Stimulated activated CD8-positive, alpha-beta memory T cell treated with anti-CD3 and anti-CD28 coated beads, Interleukin-15, amount 100 ng/mL, for 4 hours (primary cell): Measurements from ENCODE around the gene C10orf120.

ENCODE experiments used
- DNase-seq, 2 donors: peaks; one replicate each; pipeline ENCODE4 v3.0.0-alpha.2; 2020; ENCODE audit warnings: low read depth in 2 of 2

Gene C10orf120

GRCh38 chr10:122660696-122661095, 39.0 kb downstream of the C10orf120 start:
- no peak for DNase-seq

GRCh38 chr10:122659651-122660050, 40.0 kb downstream of the C10orf120 start:
- DNase-seq: no peak

GRCh38 chr10:122659126-122659525, 40.5 kb downstream of the C10orf120 start:
- DNase-seq: no peak

GRCh38 chr10:122658356-122659049, 41.1 kb downstream of the C10orf120 start:
- DNase-seq: no peak

DNA sequence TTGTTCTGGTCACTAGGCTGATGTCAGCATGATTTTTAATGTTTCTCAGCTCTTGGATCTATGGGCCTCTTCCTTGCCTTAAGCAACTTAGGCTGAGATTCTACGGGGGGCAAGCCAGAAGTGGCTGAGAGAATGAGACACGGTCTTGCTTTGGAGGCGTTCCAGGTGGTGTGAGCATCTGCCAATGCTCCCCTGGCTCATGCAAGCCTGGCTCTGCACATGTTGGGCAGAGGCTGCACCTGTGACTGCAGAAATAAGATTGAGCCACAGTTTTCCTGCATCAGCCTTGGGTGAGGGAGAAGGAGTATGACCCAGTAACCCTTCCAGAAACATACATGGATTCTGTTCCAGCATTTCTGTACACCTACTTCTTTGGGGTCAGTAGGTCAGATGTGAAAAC, 41.9 kb downstream of the C10orf120 start:
- DNase-seq: no peak

GRCh38 chr10:122657255-122657654, 42.4 kb downstream of the C10orf120 start:
- no peak for DNase-seq

DNA sequence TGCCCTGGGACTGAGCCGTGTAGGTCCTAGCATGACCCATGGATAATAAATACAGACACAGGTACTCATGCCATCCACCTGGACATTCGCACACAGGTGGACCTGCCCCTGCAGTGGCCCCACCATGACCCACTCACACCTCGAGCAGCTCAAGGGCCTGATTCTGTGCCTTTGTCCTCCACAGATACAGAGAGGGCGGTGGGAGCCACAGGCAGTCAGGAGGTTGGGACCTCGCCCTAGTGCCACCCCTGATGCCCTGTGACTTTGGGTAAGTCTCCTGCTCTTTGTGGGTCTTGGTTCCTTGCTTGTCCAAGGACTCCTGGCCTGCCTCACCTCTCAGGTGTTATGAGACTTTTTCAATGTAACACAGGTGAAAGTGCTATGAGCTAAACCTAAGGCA, 42.9 kb downstream of the C10orf120 start:
- no peak for DNase-seq

GRCh38 chr10:122656308-122656705, 43.3 kb downstream of the C10orf120 start:
- no peak for DNase-seq

DNA sequence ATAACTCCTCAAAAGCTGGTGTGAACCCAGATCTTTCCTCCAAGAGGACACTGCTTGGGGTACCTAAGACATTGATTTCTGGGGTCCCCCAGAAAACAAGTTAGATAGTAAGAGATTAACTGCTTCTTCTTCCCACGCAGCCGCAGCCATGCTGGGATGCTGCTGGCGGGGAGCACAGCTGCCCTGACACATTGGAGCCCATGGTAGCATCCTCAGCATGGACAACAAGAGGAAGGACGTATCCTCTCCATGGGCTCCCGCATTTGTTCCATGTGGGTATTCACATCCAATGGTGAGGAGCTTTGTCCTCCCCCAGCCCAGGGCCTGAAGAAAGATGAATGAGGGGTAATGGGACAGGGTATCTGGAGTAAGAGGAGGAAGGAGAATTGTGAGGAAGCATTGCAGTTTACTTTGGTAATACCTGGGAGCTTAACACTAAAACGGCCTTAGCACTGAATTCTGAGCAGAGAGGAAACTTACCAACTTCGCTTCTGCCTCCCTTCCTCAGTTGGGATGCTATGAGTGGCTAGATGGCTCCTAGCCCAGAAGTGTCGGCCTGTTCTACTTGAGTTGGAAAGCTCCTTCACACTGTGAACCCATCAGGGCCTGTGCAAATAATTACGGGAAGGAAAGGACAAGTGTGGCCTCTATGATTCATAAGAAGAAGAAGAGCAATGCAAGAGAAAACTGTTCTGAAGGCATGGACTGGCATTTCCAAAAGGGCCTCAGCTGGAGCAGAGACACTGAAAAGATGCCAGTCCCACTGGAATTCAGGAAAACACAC, 43.9 kb downstream of the C10orf120 start:
- DNase-seq: no peak

DNA sequence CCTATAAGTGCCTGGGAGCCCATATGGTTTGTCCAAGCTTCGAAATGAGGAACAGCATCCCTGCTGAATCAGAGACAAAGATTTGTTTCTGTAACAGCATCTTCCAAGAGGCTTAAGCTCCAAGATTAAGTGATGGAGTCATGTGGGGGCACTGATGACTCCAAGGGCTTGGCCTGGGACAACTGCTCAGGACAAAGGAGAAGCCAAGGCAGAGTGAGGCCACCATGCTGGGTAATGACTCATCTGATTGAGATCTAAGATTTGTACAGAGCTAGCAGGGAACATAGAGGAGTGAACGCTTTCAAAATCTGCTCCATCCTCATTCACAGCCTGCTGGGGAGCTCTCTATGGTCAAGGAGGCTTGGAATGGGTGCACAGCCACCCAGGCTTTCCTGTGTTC, 49.3 kb downstream of the C10orf120 start:
- DNase-seq: no peak

DNA sequence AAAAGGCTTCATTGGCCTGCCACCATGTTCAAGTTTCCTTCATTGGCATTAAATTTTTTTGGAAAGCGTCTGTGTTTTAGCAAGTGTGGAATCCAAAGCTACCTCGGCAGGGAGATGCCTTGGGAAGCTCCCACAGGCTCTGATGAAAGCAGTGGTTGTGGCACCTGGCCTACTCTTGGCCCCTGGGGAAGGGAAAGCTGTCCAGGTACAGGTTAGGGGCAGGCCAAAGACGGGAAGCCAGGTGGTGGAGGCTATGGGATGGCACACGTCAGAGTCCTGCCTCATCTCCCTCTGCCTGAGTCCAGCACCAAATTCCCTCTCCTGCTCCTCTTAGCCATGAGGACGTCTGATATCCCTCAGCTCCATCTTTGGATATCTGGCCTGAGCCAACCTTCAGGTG, 49.7 kb downstream of the C10orf120 start:
- DNase-seq: no peak

- DNase-seq: no peak
These were observed 50.8 kb downstream of the C10orf120 start for GRCh38 chr10:122648599-122649428.
